ENCODE data around the gene ALDOB. TPM values are rescaled to one million over a fixed set of nuclear protein-coding genes. Genes with fewer than 3 reads are reported as not detected.

Gene ALDOB
- total and polyA plus RNA-seq, 2 of the 8 experiments (the other 6 are each of a cell fraction or from before 2014, with no cell fraction given): not detected

GRCh38 chr9:101388507-101388993 is 47.0 kb downstream of the ALDOB start:
- H3K9me3 ChIP-seq (ENCODE audit: insufficient read depth in 2 of 2, low read depth in 1 of 2, low read length in 1 of 2): peaks cover 6 to 14% of the 10 kb centered on the region in 2 experiments; a peak in 2 of 4 replicates
- H3K79me1 ChIP-seq (ENCODE audit: low read depth, low read length): no peaks in the 10 kb centered on the region
- H3K79me2 ChIP-seq (ENCODE audit: control insufficient read depth in 1 of 2, insufficient read depth in 2 of 2, low read length in 2 of 2): peaks cover 4 to 29% of the 10 kb centered on the region in 2 experiments; a peak in 3 of 4 replicates
- ChIA-PET CTCF (ENCODE audit: partially characterized antibody) (interaction anchor here (0.7 to 3.6 kb wide), 33 partner anchors 8 to 788 kb away, joined by 3 to 21 read pairs (median 4); partner anchors contain the start of genes MRPL50 and ZNF189), POLR2A (ENCODE audit: partially characterized antibody) (interaction anchor here (0.6 to 1.6 kb wide), 5 partner anchors 10 to 1015 kb away, joined by 3 to 15 read pairs (median 3); partner anchors contain the start of genes MRPL50 and ZNF189)
- H2BK120ac ChIP-seq (replicated peaks; ENCODE audit: low read depth, low read length): no peak overlapping the region
- peaks cover 0 to 1% of the 10 kb centered on the region in 2 experiments for H4K20me1 ChIP-seq (replicated peaks in 1 of 2; ENCODE audit: control insufficient read depth in 1 of 2, insufficient read depth in 2 of 2, low read length in 2 of 2)
- no peak overlapping the region for H3K4me3 ChIP-seq (ENCODE audit: extremely low read depth in 1 of 4, insufficient read depth in 2 of 4, low read depth in 3 of 4, low read length in 4 of 4)
- peak; percentile 90 for FAIRE-seq
- H3K56ac ChIP-seq (replicated peaks; ENCODE audit: insufficient read length, low read depth, low read length): no peak overlapping the region
- peaks cover 0 to 41% (median 11%) of the 10 kb centered on the region in 4 experiments; a peak in 5 of 8 replicates for H3K36me3 ChIP-seq (ENCODE audit: control insufficient read depth in 2 of 4, insufficient read depth in 4 of 4, low read length in 3 of 4)
- H2BK5ac ChIP-seq (ENCODE audit: low read depth, low read length): no peak overlapping the region
- H2AK5ac ChIP-seq (ENCODE audit: low read depth, low read length): no peak overlapping the region
- H4K5ac ChIP-seq (ENCODE audit: insufficient read length, low read depth, low read length): no peak overlapping the region
- H2BK12ac ChIP-seq (ENCODE audit: low read depth, low read length): no peak overlapping the region
- H3K9ac ChIP-seq (replicated peaks in 1 of 4; ENCODE audit: extremely low read depth in 1 of 4, low read depth in 3 of 4, low read length in 3 of 4): no peak overlapping the region
- H3K4ac ChIP-seq (replicated peaks; ENCODE audit: insufficient read length, low read depth, low read length): no peak overlapping the region
- H3K14ac ChIP-seq (ENCODE audit: insufficient read length): no peak overlapping the region
- H4K8ac ChIP-seq (ENCODE audit: extremely low read depth, insufficient read depth, low read length): no peak overlapping the region
- no peaks in the 10 kb centered on the region for H3K23me2 ChIP-seq (ENCODE audit: low read depth, low read length)
- no peak overlapping the region for H2AFZ ChIP-seq (ENCODE audit: low read length)
- H3K23ac ChIP-seq (ENCODE audit: insufficient read length): no peak overlapping the region
- WGBS, 2 experiments (ENCODE audit: extremely low coverage in 1 of 2, insufficient coverage in 1 of 2, insufficient read length in 1 of 2, insufficient replicate concordance in 2 of 2, low coverage in 1 of 2, low lambda C conversion rate in 2 of 2, missing lambda C conversion rate in 1 of 2): 79% methylated on average over 2 of the region's 2 CpGs; no CpG with 5 or more reads in 1 of the 2 experiments
- no peak overlapping the region for H2BK15ac ChIP-seq (ENCODE audit: low read length)
- no peak overlapping the region for H4K91ac ChIP-seq (replicated peaks; ENCODE audit: insufficient read length, low read length)
- peaks cover 0 to 3% (median 0%) of the 10 kb centered on the region in 4 experiments; a peak in 2 of 7 replicates for H3K4me1 ChIP-seq (replicated peaks in 1 of 4; ENCODE audit: control insufficient read depth in 3 of 4, insufficient read depth in 4 of 4, low read length in 3 of 4)
- H3K4me2 ChIP-seq (ENCODE audit: insufficient read depth in 1 of 2, low read depth in 2 of 2, low read length in 2 of 2): no peak overlapping the region
- H2BK20ac ChIP-seq (ENCODE audit: low read length): no peak overlapping the region
- no peak for DNase-seq (ENCODE audit: low read depth in 1 of 2, low spot score in 2 of 2)
- H3K27ac ChIP-seq (ENCODE audit: low read depth, low read length): no peak overlapping the region
- H3K27me3 ChIP-seq (replicated peaks in 1 of 4; ENCODE audit: control insufficient read depth in 3 of 4, extremely low read depth in 1 of 4, insufficient read depth in 3 of 4, low read length in 3 of 4): no peaks in the 10 kb centered on the region
- TF ChIP-seq SIN3A (conservative IDR thresholded peaks at IDR 0.05 in 1 of 2, IDR thresholded peaks at IDR 0.05 in 1 of 2; ENCODE audit: low read depth in 1 of 2, low read length in 2 of 2) (no peak), RAD21 (IDR thresholded peaks at IDR 0.05 in 1 of 2, conservative IDR thresholded peaks at IDR 0.05 in 1 of 2; ENCODE audit: low read depth in 2 of 2, low read length in 2 of 2) (peak in 1 of 2 experiments; percentile 24; a peak in 3 of 4 replicates)
- TF ChIP-seq, protein P1, sequence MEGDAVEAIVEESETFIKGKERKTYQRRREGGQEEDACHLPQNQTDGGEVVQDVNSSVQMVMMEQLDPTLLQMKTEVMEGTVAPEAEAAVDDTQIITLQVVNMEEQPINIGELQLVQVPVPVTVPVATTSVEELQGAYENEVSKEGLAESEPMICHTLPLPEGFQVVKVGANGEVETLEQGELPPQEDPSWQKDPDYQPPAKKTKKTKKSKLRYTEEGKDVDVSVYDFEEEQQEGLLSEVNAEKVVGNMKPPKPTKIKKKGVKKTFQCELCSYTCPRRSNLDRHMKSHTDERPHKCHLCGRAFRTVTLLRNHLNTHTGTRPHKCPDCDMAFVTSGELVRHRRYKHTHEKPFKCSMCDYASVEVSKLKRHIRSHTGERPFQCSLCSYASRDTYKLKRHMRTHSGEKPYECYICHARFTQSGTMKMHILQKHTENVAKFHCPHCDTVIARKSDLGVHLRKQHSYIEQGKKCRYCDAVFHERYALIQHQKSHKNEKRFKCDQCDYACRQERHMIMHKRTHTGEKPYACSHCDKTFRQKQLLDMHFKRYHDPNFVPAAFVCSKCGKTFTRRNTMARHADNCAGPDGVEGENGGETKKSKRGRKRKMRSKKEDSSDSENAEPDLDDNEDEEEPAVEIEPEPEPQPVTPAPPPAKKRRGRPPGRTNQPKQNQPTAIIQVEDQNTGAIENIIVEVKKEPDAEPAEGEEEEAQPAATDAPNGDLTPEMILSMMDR (IDR thresholded peaks at IDR 0.05; ENCODE audit: control extremely low read depth in 1 of 3, insufficient read depth in 1 of 3, low read depth in 1 of 3, low read length in 3 of 3): peak in 2 of 3 experiments; percentile 10 to 63; a peak in 2 of 4 replicates
- H3K18ac ChIP-seq (ENCODE audit: extremely low read depth, low read length): no peak overlapping the region
